GM23248 (cell line): Measurements from ENCODE around the gene GALNT2.

Experiments used
- EZH2 ChIP-seq: fragments of 200-600 bp; sonication (generic); IDR thresholded peaks from 2 replicates; pipeline ENCODE4 v1.6.1; 2018; ENCODE audit warnings: antibody characterized with exemption, mild to moderate bottlenecking; ENCODE audit not compliant: insufficient read depth, poor library complexity, severe bottlenecking
- EZH2phosphoT487 ChIP-seq: fragments of 200-600 bp; sonication (generic); IDR thresholded peaks from 2 replicates; pipeline ENCODE4 v1.6.1; 2018; ENCODE audit warnings: antibody characterized with exemption, moderate library complexity, mild to moderate bottlenecking, low read depth; ENCODE audit not compliant: insufficient read depth

DNA sequence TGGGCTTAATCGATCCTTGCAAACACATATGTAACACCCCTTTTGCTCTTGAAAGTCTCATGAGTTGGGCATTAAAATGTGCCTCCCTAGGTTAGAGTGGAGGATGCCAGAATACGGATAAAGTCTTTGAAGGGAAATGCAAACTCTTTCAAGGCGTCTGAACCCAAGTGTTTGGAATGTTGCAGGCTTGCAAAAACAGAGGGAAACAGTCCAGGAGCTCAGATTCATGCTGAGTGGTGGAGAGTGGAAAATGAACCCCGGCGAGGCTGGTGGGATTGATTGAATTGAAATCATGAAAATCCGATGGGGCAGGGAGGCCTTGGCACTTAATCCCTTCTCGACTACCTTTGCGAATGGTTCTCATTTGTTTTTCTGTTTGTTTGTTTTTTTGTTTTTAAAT lies 183.6 kb downstream of the GALNT2 start:
- TF ChIP-seq EZH2 = no peak
- no peak for TF ChIP-seq EZH2phosphoT487
